Fibroblast of lung (primary cell): ENCODE data around the gene TGIF2.

Experiments
- CTCF ChIP-seq, 2 donors: IDR thresholded peaks in 1 of 2; conservative IDR thresholded peaks in 1 of 2; 1 replicate in 1 of 2; 2 replicates in 1 of 2; pipeline ENCODE4 v1.5.1; 2011 to 2012; ENCODE audit warnings: low read length in 2 of 2, control low read depth in 1 of 2, inconsistent platforms in 1 of 2, low read depth in 1 of 2, mild to moderate bottlenecking in 1 of 2
- EZH2 ChIP-seq: IDR thresholded peaks from 2 replicates; pipeline ENCODE4 v1.5.1; 2012; ENCODE audit warnings: low read length, control low read depth, mild to moderate bottlenecking; ENCODE audit errors: missing control alignments

- TF ChIP-seq EZH2, result no peak
- TF ChIP-seq CTCF (conservative IDR thresholded peaks at IDR 0.05 in 1 of 2, IDR thresholded peaks at IDR 0.05 in 1 of 2; ENCODE audit: low read depth in 1 of 2, low read length in 2 of 2), result no peak
Measured at GRCh38 chr20:36544134-36545018, 29.0 kb upstream of the TGIF2 start.
